ENCODE data around the gene DOK3.

DOK3 gene

GRCh38 chr5:177509381-177509951 is at the start of gene DOK3:
Gene DOK3 (minus strand): TSS chr5:177509826. CDS start chr5:177509540, 286 bp downstream.
- DNase-seq = no peak

- DNase-seq = no peak
These were observed 48.2 kb upstream of the DOK3 start for GRCh38 chr5:177557796-177558195.

DNA sequence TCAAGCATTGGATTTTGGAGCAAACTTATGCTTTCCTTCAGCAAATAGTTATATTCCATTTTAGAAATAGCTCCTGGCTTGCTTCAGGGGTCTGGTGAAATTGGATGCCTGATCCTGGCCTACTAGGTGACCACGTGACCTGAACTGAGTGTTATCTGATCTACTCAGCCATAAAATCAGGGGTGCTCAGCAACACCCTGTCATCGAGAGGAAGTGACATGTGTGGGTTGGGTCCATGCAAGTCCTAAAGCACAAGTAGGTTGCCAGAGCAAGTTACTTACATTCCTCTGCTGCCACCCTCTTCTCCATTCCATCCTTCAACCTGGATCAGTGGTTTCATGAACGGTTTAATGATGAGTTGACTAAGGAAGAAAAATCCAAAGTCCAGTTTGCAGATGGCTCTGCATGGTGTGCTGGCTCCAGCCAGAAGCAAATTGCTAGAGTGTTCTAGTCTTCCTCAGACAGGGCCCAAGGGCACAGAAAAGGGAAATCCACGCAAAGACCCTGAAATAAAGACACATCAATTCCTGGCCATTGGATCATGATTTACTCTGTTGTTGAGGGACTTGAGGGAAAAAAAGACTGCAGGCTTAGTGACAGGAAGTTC is 47.5 kb upstream of the DOK3 start:
- no peak for DNase-seq

DNA sequence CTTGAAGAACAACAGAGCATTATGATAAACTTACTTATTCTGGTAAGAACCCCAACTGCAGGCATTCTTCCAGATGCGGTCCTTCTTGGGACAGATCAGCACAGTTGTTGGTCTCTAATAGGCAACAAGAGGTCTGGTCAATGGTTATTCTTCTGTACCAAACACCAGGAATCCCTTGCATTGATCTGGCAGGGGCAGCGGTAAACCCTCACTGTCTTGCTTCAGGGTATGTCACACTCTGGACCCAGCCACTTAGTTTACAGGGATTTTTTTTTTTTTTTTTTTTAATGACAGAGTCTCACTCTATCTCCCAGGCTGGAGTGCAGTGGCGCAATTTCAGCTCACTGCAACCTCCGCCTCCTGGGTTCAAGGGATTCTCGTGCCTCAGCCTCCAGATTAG is 46.0 kb upstream of the DOK3 start:
- no peak for DNase-seq

DNA sequence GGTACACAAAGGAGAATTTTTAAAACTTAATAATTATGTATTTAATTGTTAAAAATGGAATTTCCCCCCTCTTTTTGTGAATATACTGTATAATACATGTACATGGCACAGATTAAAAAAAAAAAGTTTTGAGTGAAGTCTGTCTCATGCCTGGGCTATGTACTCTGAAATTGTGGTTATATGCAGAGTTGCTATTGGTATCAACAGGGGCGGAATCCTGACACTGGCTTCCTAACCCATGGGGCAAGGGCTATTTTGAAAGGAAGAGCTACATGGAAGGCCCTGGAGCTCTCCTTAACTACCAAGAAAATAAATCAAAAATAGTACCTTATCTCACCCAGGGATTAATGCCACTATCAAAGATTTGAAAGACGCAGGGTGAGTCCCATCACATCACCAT is 45.6 kb upstream of the DOK3 start:
- no peak for DNase-seq

GRCh38 chr5:177554474-177555111 is 45.0 kb upstream of the DOK3 start, which contains the start of gene FAM193B:
Gene FAM193B (minus strand): TSS chr5:177554563. CDS start chr5:177554458, 105 bp downstream.
- peak; percentile 88 to 94 (median 92) for DNase-seq

- peak in 1 of 4 experiments; percentile 26 for DNase-seq
These were observed 44.2 kb upstream of the DOK3 start for GRCh38 chr5:177553671-177554429.

- no peak for DNase-seq
These were observed 43.3 kb upstream of the DOK3 start for GRCh38 chr5:177552839-177553455.

- no peak for DNase-seq
These were observed 40.5 kb upstream of the DOK3 start for GRCh38 chr5:177550122-177550521.

DNA sequence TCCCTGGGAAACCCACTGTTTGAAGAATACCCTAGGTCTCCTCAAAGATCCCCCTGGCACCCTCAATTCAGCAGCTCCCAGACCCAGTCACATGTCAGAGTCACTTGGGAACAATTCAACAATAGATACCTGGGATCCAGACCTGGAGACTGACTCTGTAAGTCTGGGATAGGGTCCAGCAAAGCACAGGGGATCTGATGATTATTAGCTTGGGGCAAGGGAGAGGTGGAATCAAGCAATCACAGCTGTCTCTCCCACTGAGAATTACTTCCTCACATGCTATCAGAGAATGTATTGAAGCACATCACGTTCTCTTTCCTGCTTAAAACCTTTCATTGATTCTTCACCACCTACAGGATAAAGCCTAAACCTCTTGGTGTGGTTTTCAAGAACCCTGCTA is 38.9 kb upstream of the DOK3 start:
- DNase-seq = no peak

DNA sequence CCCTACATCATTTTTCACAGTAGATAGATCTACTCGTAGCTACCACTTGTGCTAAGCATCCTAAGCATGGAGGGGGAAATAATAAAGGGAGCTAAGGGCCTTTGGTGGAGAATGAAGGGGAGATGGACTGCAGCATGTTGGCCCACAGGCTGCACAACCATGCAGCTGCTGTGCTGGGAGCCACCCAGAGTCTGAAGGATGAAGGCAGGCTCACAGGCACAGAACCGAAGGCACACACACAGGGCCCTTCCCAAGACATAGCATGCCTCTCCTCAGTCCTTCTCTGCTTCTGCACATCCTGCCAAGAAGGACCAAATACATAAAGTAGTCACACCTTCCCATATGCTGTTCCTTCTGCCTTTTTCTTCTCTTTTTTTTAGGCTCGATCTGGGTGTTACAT is 38.1 kb upstream of the DOK3 start:
- no peak for DNase-seq

DNA sequence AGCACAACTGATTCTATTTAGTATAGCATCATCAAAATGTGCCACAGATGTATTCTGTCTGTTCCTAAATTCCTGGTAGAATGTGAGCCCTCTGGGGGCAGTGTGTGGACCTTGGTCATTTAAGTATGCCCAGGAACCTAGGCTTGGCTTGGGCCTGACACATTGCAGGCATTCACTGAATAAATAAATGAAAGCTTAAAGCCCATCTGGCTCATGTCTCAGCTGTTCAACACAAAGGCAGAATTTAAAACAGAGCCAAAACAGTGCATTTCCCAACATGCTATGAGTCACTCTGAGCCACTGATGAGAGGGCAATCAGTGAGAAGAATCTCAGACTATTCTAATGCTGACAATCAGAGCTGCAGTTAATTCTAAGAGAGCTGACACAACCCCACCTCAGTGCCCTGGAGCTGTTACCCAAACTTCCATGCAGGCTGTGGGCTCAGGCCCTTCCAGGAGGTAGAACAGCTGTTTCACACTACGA is 36.7 kb upstream of the DOK3 start:
- DNase-seq = no peak

GRCh38 chr5:177545487-177546257 is 36.0 kb upstream of the DOK3 start:
- DNase-seq = no peak

DNA sequence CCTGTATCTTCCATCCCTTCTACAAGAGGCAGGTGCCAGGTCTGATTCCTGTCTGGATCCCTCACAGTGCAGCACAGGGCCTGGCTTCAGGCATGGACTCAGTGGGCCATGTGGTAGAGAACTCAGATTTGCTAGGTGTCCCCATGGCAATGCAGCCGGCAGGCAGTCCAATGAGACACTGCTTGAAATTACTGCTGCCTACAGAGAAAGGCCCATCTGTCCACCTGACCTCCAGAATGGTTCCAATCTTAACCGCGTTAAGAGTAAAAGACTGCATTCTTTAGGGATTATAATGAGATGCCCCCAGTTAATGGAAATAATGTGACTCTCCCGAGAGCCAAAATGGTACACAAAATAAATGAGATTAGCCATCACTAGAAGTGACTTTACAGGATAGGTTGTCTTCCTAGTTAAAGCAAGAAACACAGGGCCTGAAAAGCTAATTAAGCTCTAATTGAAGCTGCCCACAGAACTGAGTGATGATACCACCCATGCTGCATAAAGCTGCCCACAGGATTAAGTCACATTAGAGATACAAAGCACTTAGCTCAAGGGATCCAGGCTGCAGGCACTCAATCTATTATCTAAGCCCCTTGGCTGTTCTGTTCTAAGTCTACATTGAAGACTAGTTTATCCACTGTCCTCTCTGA is 33.3 kb upstream of the DOK3 start:
- DNase-seq = no peak

- DNase-seq = no peak
These were observed 30.8 kb upstream of the DOK3 start for GRCh38 chr5:177540438-177540837.

GRCh38 chr5:177539411-177539810 is 29.8 kb upstream of the DOK3 start:
- DNase-seq = no peak

GRCh38 chr5:177538876-177539275 is 29.2 kb upstream of the DOK3 start:
- DNase-seq = no peak

GRCh38 chr5:177537389-177538361 is 28.0 kb upstream of the DOK3 start:
- no peak for DNase-seq

GRCh38 chr5:177536386-177536785 is 26.8 kb upstream of the DOK3 start:
- no peak for DNase-seq

DNA sequence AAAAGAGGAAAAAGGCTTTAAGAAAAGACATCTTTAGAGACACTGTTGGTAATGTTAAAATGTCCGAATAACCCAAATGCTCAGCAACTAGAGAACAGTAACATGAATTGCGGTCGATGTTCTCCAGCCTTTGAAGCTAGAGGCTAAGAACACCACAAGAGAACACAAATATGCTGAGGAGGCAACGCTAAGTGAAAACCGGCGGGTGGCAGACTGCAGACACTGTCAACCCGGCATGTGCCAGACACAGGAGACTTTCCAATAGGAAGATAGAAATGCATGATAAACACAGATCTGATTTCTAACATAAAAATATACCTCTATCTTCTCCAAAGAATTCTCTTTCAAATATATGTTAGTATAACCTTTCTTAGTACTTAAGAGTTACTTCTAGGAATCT is 25.5 kb upstream of the DOK3 start:
- DNase-seq = no peak

Measured in activated naive CD4-positive, alpha-beta T cell (primary cell).